Thymus (tissue), 14 donors: ENCODE data around the gene CXCR6. TPM values are rescaled to one million over a fixed set of nuclear protein-coding genes. Genes with fewer than 3 reads are reported as not detected.
A peak's percentile ranks its signal among the peaks of the same experiment; 100 is the strongest.

Experiments used
- DNase-seq, 9 donors: peaks; one replicate each; pipeline ENCODE4 v3.0.0-alpha.2; 2013; ENCODE audit warnings: low spot score in 9 of 9, low read depth in 6 of 9, missing footprints in 1 of 9
- H3K27ac ChIP-seq, 2 donors: one replicate each; pipeline ENCODE4 v1.5.1; 2013; ENCODE audit warnings: control low read depth in 1 of 2, low read depth in 1 of 2, low read length in 1 of 2, mild to moderate bottlenecking in 1 of 2, moderate library complexity in 1 of 2
- H3K27me3 ChIP-seq, 2 donors: one replicate each; pipeline ENCODE4 v1.5.1; 2013; ENCODE audit warnings: low read length in 1 of 2; ENCODE audit not compliant: control insufficient read depth in 2 of 2, insufficient read depth in 1 of 2
- H3K36me3 ChIP-seq, 2 donors: one replicate each; pipeline ENCODE4 v1.5.1; 2013; ENCODE audit warnings: low read length in 1 of 2, mild to moderate bottlenecking in 1 of 2, moderate library complexity in 1 of 2; ENCODE audit not compliant: control insufficient read depth in 2 of 2, insufficient read depth in 2 of 2
- H3K4me1 ChIP-seq, 2 donors: one replicate each; pipeline ENCODE4 v1.5.1; 2013; ENCODE audit warnings: low read length in 2 of 2; ENCODE audit not compliant: control insufficient read depth in 2 of 2, insufficient read depth in 2 of 2
- H3K4me3 ChIP-seq, 2 donors: one replicate each; pipeline ENCODE4 v1.5.1; 2013; ENCODE audit warnings: low read length in 2 of 2, control low read depth in 1 of 2, mild to moderate bottlenecking in 1 of 2
- H3K9me3 ChIP-seq, 2 donors: one replicate each; pipeline ENCODE4 v1.5.1; 2013; ENCODE audit warnings: low read length in 1 of 2, mild to moderate bottlenecking in 1 of 2; ENCODE audit not compliant: control insufficient read depth in 2 of 2, insufficient read depth in 1 of 2
- WGBS: extraction: QIAGEN DNeasy Blood & Tissue Kit; methylation state at CpG from one replicate; pipeline ENCODE4 v1.1.7; 2013; 5-methylcytosine and 5-hydroxymethylcytosine counted together
- long read RNA-seq, 10 donors: transcript quantifications; one replicate each; lab custom pipeline, GENCODE V29; 2026
- polyA plus RNA-seq: library from polyadenylated mRNA; stranded (reverse); fragments of 200-250 nt; gene quantifications from one replicate; pipeline ENCODE4 v1.2.3, GENCODE V29; 2013
- total RNA-seq: library from RNA; stranded (reverse); fragments of 120-200 nt; gene quantifications from one replicate; pipeline ENCODE4 v1.2.4, GENCODE V29; 2013
- donor health status: healthy.

The CXCR6 gene
- 10.4 TPM for total RNA-seq
- 8.5 TPM for polyA plus RNA-seq
- long read RNA-seq, donor 1, partial matches to known transcripts: 0 of 1 reads
- long read RNA-seq, donor 1, other reads (novel, unspliced or antisense): 0 of 1 reads
- long read RNA-seq, donor 2, partial matches to known transcripts: 0 of 6 reads
- long read RNA-seq, donor 2, other reads (novel, unspliced or antisense): 0 of 6 reads
- long read RNA-seq, donor 3, partial matches to known transcripts: 0 of 4 reads
- long read RNA-seq, donor 3, other reads (novel, unspliced or antisense): 0 of 4 reads
- long read RNA-seq, donor 4, partial matches to known transcripts: 0 of 4 reads
- long read RNA-seq, donor 4, other reads (novel, unspliced or antisense): 0 of 4 reads
- long read RNA-seq, donor 5, partial matches to known transcripts: 0 of 5 reads
- long read RNA-seq, donor 5, other reads (novel, unspliced or antisense): 0 of 5 reads
- long read RNA-seq, donor 6: 0 reads
- long read RNA-seq, donor 7, partial matches to known transcripts: 0 of 3 reads
- long read RNA-seq, donor 7, other reads (novel, unspliced or antisense): 0 of 3 reads
- long read RNA-seq, donor 8, partial matches to known transcripts: 0 of 2 reads
- long read RNA-seq, donor 8, other reads (novel, unspliced or antisense): 0 of 2 reads
- long read RNA-seq, donor 9: 0 reads
- long read RNA-seq, donor 10, partial matches to known transcripts: 0 of 2 reads
- long read RNA-seq, donor 10, other reads (novel, unspliced or antisense): 0 of 2 reads

- Histone ChIP-seq H3K4me1 (peaks cover 21 to 57% of the 10 kb centered on the region in 2 donors), H3K27ac (peak within 1 kb of the TSS; percentile 18 to 29), H3K27me3 (no peaks in the 10 kb centered on the region), H3K4me3 (no peak within 1 kb of the TSS), H3K36me3 (peaks cover 30 to 56% of the 10 kb centered on the region in 2 donors), H3K9me3 (peaks cover 0 to 8% of the 10 kb centered on the region in 2 donors)
- peak in 6 of 9 donors; percentile 49 to 84 (median 58) for DNase-seq
- WGBS: 66% methylated on average over 8 of the region's 8 CpGs
These were observed at the start of gene CXCR6 for GRCh38 chr3:45943207-45943846. TSS of gene CXCR6 (plus strand) at chr3:45943464. CDS start at chr3:45946482, 3,018 bp downstream.

- Histone ChIP-seq H3K4me1 (peaks cover 48 to 76% of the 10 kb centered on the region in 2 donors), H3K27ac (peak overlapping the region; percentile 80 to 84), H3K4me3 (peak overlapping the region; percentile 34 to 40), H3K27me3 (no peaks in the 10 kb centered on the region), H3K9me3 (no peaks in the 10 kb centered on the region), H3K36me3 (peaks cover 47 to 73% of the 10 kb centered on the region in 2 donors)
- WGBS: 12% methylated on average over 6 of the region's 6 CpGs
- DNase-seq: peak in 1 of 9 donors; percentile 53
These were observed 49.2 kb upstream of the CXCR6 start for GRCh38 chr3:45894015-45894414.

GRCh38 chr3:45895686-45896468, 47.4 kb upstream of the CXCR6 start:
- Histone ChIP-seq H3K9me3 (no peaks in the 10 kb centered on the region), H3K36me3 (peaks cover 63 to 88% of the 10 kb centered on the region in 2 donors), H3K4me1 (peaks cover 53 to 85% of the 10 kb centered on the region in 2 donors), H3K27ac (peak overlapping the region; percentile 27 to 66), H3K4me3 (no peak overlapping the region), H3K27me3 (no peaks in the 10 kb centered on the region)
- DNase-seq: no peak
- WGBS: 92% methylated on average over 5 of the region's 5 CpGs

- Histone ChIP-seq H3K4me3 (no peak overlapping the region), H3K27me3 (no peaks in the 10 kb centered on the region), H3K27ac (peak overlapping the region; percentile 27 to 46), H3K9me3 (no peaks in the 10 kb centered on the region), H3K36me3 (peaks cover 73 to 93% of the 10 kb centered on the region in 2 donors), H3K4me1 (peaks cover 49 to 79% of the 10 kb centered on the region in 2 donors)
- no peak for DNase-seq
- WGBS: 86% methylated on average over 3 of the region's 3 CpGs
These were observed 46.3 kb upstream of the CXCR6 start for GRCh38 chr3:45896956-45897355.

DNA sequence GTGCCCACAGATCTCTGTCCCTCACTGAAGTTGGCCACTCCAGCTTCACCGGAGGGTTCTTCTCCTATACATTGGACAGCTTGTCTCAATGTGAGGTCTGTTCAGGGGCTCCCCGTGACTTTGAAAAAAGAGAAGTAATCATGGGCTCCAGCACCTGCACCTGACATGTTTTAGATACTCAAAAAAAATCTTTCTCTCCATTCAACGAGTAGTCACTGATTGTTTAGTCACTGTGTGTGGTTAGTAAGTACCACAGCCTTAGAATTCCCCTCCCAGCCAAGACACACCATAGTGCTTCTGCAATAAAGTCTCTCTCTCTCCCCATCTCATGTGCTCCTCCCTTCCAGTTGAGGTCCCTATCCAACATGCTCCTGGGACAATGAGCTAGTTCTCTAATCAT, 38.3 kb upstream of the CXCR6 start:
- peak overlapping the region in 1 of 2 donors; percentile 44 for H3K27ac ChIP-seq
- no peak overlapping the region for H3K4me3 ChIP-seq
- no peak for DNase-seq
- peaks cover 62 to 83% of the 10 kb centered on the region in 2 donors for H3K4me1 ChIP-seq
- peaks cover 71 to 89% of the 10 kb centered on the region in 2 donors for H3K36me3 ChIP-seq
- H3K27me3 ChIP-seq: no peaks in the 10 kb centered on the region
- WGBS: 24% methylated on average over 3 of the region's 3 CpGs
- no peaks in the 10 kb centered on the region for H3K9me3 ChIP-seq

DNA sequence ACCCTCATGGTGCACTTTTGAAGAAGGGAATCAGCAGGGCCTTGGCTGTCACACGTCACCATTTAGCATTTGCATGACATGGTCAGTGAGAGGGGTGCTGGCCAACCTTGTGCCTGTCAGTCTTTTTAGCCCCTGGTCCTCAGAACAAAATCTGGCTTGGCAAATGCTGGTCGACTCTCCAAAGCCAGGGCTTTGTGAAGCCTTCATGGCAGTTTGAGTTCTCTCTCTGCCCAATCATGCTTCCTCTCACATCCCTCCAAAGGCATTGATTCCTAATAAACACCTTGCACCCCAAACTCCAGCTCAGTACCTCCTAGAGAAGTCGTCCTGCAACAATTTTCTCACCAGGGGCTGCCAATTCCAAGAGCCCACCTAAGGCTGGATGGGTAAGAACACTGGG, 37.5 kb upstream of the CXCR6 start:
- peaks cover 63 to 87% of the 10 kb centered on the region in 2 donors for H3K36me3 ChIP-seq
- H3K4me3 ChIP-seq: no peak overlapping the region
- H3K27ac ChIP-seq: peak overlapping the region in 1 of 2 donors; percentile 49
- WGBS: 94% methylated on average over 3 of the region's 3 CpGs
- H3K4me1 ChIP-seq: peaks cover 67 to 83% of the 10 kb centered on the region in 2 donors
- H3K9me3 ChIP-seq: no peaks in the 10 kb centered on the region
- no peaks in the 10 kb centered on the region for H3K27me3 ChIP-seq
- no peak for DNase-seq

DNA sequence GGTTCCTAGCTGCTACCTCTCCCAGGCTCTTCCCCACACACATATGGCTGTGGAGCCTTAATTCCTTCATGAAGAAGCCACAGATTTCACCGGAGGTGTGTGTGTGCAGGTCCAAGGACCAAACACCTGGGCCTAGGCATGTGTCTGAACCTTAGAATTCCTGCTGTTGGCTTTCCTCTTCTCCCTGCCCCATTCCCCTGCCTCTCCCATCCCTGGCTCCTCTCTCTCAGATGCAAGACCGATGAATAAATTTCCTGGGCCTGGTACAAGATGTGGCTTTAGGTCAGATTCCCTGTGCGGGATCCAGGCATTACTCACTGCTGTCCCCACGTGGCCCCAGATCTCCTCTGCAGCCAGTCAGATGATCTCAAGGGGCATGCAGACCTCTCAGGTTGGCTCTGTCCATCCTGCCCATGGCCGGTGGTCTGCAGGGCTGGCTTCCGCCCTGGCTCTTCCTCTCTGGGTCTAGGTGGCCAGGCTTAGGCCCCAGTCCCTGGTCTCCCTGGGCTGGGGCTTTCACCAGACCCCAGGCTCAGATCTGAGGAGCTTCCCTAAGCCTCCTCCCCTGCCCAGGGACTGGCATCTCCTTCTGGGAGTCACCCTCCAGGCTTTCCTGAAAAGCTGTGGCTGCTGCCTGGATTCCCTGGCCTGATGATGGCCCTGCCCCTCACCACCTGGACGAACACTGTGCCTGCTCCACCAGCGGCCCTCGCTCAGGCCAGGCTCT, 36.4 kb upstream of the CXCR6 start:
- no peak overlapping the region for H3K4me3 ChIP-seq
- peaks cover 75 to 89% of the 10 kb centered on the region in 2 donors for H3K4me1 ChIP-seq
- peaks cover 55 to 87% of the 10 kb centered on the region in 2 donors for H3K36me3 ChIP-seq
- 92% methylated on average over 9 of the region's 9 CpGs for WGBS
- H3K9me3 ChIP-seq: no peaks in the 10 kb centered on the region
- DNase-seq: no peak
- peak overlapping the region; percentile 26 to 92 for H3K27ac ChIP-seq
- H3K27me3 ChIP-seq: no peaks in the 10 kb centered on the region
